ENCODE data around the gene RAPGEF4. TPM values are rescaled to one million over a fixed set of nuclear protein-coding genes. Genes with fewer than 3 reads are reported as not detected.

The RAPGEF4 gene
- total and polyA plus RNA-seq, 2 of the 13 experiments (the other 11 are each of a cell fraction or from before 2014, with no cell fraction given): 0.78 to 0.91 TPM

DNA sequence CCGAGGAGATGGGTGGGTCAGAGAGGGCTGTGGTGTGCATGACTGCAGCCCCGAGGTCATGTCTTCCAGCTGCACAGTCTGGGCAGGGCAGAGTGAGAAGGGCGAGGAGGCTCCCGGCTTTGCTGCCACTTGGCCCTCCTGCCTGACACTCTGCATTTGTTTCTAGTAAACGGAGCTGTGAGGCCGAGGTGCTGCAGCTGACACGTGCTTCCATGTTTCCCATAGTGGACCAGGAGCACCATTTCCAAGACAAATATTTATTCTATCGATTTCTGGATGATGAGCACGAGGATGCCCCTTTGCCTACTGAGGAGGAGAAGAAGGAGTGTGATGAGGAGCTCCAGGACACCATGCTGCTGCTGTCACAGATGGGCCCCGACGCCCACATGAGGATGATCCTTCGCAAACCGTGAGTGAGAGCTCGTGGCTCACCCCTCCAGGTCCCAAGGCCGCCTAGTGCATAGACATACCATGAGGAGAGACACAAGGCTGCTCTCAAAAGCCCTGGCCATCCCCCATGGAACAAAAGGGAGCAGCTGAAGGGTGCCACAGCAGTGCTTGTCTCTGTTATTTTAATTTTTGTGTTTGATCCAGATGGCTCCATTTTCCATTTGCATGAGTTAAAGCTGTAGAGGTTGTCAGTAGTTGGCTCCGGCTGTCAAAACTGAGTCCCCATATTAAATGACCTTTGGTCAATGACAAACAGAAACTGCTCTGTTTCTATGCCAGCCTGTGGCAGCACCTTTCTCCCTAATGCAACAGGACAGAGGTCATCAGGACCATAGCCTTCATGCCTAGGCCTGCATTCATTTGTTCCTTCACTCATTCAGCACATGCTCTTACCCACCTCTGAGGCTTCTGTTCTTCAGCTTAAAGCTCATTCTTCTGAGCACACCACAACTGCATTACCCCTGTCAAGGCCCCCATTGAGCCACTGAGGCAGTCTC, 231.7 kb downstream of the RAPGEF4 start (continued):
- peak; percentile 91 for TF ChIP-seq HNF4A (CRISPR knock-in tag; IDR thresholded peaks at IDR 0.05)
- TF ChIP-seq HNRNPK (IDR thresholded peaks at IDR 0.05; ENCODE audit: low read depth, low read length, poor library complexity, severe bottlenecking): no peak
- TF ChIP-seq, protein P1, sequence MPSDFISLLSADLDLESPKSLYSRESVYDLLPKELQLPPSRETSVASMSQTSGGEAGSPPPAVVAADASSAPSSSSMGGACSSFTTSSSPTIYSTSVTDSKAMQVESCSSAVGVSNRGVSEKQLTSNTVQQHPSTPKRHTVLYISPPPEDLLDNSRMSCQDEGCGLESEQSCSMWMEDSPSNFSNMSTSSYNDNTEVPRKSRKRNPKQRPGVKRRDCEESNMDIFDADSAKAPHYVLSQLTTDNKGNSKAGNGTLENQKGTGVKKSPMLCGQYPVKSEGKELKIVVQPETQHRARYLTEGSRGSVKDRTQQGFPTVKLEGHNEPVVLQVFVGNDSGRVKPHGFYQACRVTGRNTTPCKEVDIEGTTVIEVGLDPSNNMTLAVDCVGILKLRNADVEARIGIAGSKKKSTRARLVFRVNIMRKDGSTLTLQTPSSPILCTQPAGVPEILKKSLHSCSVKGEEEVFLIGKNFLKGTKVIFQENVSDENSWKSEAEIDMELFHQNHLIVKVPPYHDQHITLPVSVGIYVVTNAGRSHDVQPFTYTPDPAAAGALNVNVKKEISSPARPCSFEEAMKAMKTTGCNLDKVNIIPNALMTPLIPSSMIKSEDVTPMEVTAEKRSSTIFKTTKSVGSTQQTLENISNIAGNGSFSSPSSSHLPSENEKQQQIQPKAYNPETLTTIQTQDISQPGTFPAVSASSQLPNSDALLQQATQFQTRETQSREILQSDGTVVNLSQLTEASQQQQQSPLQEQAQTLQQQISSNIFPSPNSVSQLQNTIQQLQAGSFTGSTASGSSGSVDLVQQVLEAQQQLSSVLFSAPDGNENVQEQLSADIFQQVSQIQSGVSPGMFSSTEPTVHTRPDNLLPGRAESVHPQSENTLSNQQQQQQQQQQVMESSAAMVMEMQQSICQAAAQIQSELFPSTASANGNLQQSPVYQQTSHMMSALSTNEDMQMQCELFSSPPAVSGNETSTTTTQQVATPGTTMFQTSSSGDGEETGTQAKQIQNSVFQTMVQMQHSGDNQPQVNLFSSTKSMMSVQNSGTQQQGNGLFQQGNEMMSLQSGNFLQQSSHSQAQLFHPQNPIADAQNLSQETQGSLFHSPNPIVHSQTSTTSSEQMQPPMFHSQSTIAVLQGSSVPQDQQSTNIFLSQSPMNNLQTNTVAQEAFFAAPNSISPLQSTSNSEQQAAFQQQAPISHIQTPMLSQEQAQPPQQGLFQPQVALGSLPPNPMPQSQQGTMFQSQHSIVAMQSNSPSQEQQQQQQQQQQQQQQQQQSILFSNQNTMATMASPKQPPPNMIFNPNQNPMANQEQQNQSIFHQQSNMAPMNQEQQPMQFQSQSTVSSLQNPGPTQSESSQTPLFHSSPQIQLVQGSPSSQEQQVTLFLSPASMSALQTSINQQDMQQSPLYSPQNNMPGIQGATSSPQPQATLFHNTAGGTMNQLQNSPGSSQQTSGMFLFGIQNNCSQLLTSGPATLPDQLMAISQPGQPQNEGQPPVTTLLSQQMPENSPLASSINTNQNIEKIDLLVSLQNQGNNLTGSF (CRISPR knock-in tag; IDR thresholded peaks at IDR 0.05): 0 out of 2 replicates have a peak, but pooled peaks have one; percentile 51
- TF ChIP-seq ZNF367 (CRISPR knock-in tag; IDR thresholded peaks at IDR 0.05; ENCODE audit: borderline replicate concordance): no peak
- TF ChIP-seq ZNF839 (CRISPR knock-in tag; IDR thresholded peaks at IDR 0.05; ENCODE audit: borderline replicate concordance): no peak
- TF ChIP-seq ZNF629 (CRISPR knock-in tag; conservative IDR thresholded peaks at IDR 0.05): peak; percentile 91
- peak; percentile 72; the same call in 1 of the 2 replicates for TF ChIP-seq ZNF670 (CRISPR knock-in tag; IDR thresholded peaks at IDR 0.05; ENCODE audit: borderline replicate concordance)
- no peak for TF ChIP-seq THYN1 (CRISPR knock-in tag; IDR thresholded peaks at IDR 0.05; ENCODE audit: borderline replicate concordance, low read depth)
- no peak for TF ChIP-seq DRAP1 (CRISPR knock-in tag; IDR thresholded peaks at IDR 0.05)
- no peak for TF ChIP-seq CENPX (CRISPR knock-in tag; IDR thresholded peaks at IDR 0.05)
- TF ChIP-seq HNF4G (IDR thresholded peaks at IDR 0.05; ENCODE audit: borderline replicate concordance, low read depth, low read length): peak; percentile 97
- peak; percentile 2 for TF ChIP-seq HNF4G (CRISPR knock-in tag; IDR thresholded peaks at IDR 0.05; ENCODE audit: borderline replicate concordance, low read depth)
- TF ChIP-seq NFIC (IDR thresholded peaks at IDR 0.05; ENCODE audit: low read length): 0 out of 2 replicates have a peak, but pooled peaks have one; percentile 18
- 0 out of 2 replicates have a peak, but pooled peaks have one; percentile 31 for TF ChIP-seq ZNF280B (CRISPR knock-in tag; IDR thresholded peaks at IDR 0.05; ENCODE audit: borderline replicate concordance)
- TF ChIP-seq ZFP1 (CRISPR knock-in tag; IDR thresholded peaks at IDR 0.05): no peak
- TF ChIP-seq PCBP1 (IDR thresholded peaks at IDR 0.05; ENCODE audit: borderline replicate concordance, low read depth, low read length): no peak
- no peak for TF ChIP-seq ZNF432 (CRISPR knock-in tag; IDR thresholded peaks at IDR 0.05; ENCODE audit: borderline replicate concordance)
- TF ChIP-seq CREB1 (IDR thresholded peaks at IDR 0.05): no peak
- TF ChIP-seq CREB1 (CRISPR knock-in tag; IDR thresholded peaks at IDR 0.05): no peak
- peak; percentile 90; the same call in 1 of the 2 replicates for TF ChIP-seq NRL (CRISPR knock-in tag; IDR thresholded peaks at IDR 0.05; ENCODE audit: borderline replicate concordance)

Data from HepG2 (cell line).